ENCODE data around the gene HEG1.

Gene HEG1

DNA sequence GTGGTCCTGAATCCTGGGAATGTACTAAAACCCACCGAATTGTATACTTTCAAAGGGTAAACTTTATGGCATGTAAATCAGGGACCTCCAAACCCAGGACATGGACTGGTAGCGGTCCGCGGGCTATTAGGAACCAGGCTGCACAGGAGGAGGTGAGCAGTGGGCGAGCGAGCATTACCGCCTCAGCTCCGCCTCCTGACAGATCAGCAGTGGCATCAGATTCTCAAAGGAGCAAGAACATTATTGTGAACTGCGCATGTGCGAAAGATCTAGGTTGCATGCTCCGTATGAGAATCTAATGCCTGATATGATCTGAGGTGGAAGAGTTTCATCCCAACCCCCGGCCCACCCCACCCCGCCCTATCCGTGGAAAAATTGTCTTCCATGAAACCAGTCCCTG lies 22.2 kb downstream of the HEG1 start:
- POLR2A ChIA-PET = no interaction called here
- DNase-seq (ENCODE audit: extremely low spot score) = no peak
- CTCF ChIA-PET = interaction anchor here (1.5 to 2.1 kb wide), 2 partner anchors 10 to 12 kb away, joined by 4 to 9 read pairs; no protein-coding TSS in a partner anchor
- TF ChIP-seq, protein P1, sequence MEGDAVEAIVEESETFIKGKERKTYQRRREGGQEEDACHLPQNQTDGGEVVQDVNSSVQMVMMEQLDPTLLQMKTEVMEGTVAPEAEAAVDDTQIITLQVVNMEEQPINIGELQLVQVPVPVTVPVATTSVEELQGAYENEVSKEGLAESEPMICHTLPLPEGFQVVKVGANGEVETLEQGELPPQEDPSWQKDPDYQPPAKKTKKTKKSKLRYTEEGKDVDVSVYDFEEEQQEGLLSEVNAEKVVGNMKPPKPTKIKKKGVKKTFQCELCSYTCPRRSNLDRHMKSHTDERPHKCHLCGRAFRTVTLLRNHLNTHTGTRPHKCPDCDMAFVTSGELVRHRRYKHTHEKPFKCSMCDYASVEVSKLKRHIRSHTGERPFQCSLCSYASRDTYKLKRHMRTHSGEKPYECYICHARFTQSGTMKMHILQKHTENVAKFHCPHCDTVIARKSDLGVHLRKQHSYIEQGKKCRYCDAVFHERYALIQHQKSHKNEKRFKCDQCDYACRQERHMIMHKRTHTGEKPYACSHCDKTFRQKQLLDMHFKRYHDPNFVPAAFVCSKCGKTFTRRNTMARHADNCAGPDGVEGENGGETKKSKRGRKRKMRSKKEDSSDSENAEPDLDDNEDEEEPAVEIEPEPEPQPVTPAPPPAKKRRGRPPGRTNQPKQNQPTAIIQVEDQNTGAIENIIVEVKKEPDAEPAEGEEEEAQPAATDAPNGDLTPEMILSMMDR (IDR thresholded peaks at IDR 0.05; ENCODE audit: control extremely low read depth, extremely low read depth, low read depth, missing control alignments) = no peak

DNA sequence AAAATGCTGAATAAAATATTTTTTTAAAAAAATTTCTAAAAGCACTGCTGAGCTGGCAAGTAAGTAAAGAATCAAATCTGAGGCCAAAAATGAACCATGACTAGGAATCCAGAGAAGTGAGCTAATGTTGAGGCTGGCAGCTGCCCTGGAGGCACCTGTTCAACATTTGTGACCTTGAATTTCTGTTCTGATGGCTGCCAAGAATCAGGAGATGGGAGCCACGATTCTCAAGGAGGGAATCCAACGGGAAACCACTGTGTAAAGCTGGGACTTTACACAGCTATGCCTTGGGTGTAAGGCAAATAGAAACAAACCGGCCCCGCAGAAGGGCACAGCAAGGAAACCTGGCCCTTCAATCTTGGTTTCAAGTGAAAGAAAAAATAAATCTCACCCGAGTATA lies 22.7 kb downstream of the HEG1 start:
- POLR2A ChIA-PET = no interaction called here
- TF ChIP-seq, protein P1 (IDR thresholded peaks at IDR 0.05; ENCODE audit: control extremely low read depth, extremely low read depth, low read depth, missing control alignments) = no peak
- no peak for DNase-seq (ENCODE audit: extremely low spot score)
- CTCF ChIA-PET = interaction anchor here (0.9 to 2.1 kb wide), 4 partner anchors 9 to 406 kb away, joined by 3 to 9 read pairs (median 4); no protein-coding TSS in a partner anchor

DNA sequence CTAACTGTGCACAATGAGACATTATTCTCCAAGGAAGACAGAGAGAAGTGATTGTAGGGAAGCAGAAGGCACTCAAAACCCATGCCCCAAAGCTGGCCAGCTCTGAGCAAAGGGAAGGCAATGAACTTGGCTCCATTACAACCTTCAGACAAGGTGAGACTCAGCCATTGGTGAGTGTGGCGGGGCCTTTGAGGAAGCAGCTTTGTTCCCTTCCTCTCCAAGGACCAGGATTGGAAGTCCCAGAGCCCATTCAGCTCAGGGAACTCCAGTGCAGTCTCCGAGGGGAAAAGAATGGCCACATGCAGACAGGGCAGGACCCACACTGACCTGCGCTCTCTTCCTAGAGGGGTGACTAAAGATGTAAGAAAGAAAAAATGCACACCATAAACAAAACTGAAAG lies 23.1 kb downstream of the HEG1 start:
- ChIA-PET CTCF (interaction anchor here (0.9 to 2.1 kb wide), 5 partner anchors 9 to 406 kb away, joined by 3 to 9 read pairs (median 3); no protein-coding TSS in a partner anchor), POLR2A (no interaction called here)
- DNase-seq (ENCODE audit: extremely low spot score) = no peak
- TF ChIP-seq, protein P1 (IDR thresholded peaks at IDR 0.05; ENCODE audit: control extremely low read depth, extremely low read depth, low read depth, missing control alignments) = no peak

DNA sequence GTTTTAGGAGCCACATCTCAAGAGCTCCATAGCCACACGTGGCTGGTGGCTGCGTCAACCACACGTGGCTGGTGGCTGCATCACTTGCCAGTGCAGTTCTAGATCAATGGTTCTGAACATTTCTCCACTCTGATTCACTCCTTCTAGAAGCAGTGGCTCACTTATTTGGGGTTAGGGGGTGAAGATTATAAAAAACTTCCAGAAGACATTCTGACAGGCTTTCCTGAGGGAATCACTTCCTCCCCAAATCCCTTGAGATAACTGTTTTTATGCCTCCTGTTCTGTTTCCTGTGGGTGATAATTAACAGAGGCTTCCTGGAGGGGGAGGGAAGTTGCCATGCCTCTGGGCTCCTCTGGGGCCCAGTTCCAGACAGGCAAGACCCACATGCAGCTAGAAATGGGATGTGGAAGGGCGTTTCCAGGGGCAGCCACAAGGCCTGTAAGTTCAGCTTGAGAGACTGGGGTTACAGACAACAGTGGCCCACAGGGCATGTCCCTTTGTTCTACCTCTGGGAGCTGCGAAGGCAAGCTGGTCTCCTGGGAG lies 23.6 kb downstream of the HEG1 start:
- ChIA-PET POLR2A (no interaction called here), CTCF (interaction anchor here (0.9 to 2.1 kb wide), 6 partner anchors 8 to 406 kb away, joined by 3 to 9 read pairs (median 3); no protein-coding TSS in a partner anchor)
- DNase-seq (ENCODE audit: extremely low spot score) = no peak

DNA sequence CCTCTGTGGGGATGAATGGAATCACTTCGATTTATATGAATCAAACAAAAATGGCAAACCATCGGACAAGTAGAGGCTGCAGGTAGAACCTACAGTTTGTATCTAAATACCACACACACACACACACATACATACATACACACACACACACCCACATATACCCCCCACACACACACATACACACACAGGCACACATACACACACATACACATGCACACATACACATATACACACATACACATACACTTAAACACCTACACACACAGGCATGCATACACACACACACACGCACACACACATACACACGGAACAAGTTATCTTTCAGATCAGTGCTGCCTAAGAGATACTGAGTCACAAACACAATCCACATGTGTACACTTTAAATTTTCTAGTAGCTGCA lies 24.3 kb downstream of the HEG1 start:
- TF ChIP-seq, protein P1 (IDR thresholded peaks at IDR 0.05; ENCODE audit: control extremely low read depth, extremely low read depth, low read depth, missing control alignments) = no peak
- ChIA-PET CTCF (interaction anchor here (1.2 to 2.1 kb wide), 2 partner anchors 10 to 66 kb away, joined by 3 to 9 read pairs; no protein-coding TSS in a partner anchor), POLR2A (no interaction called here)
- DNase-seq (ENCODE audit: extremely low spot score) = no peak

More for the DNA sequence above, 23.6 kb downstream of the HEG1 start:
- TF ChIP-seq, protein P1 (IDR thresholded peaks at IDR 0.05; ENCODE audit: control extremely low read depth, extremely low read depth, low read depth, missing control alignments) = no peak

DNA sequence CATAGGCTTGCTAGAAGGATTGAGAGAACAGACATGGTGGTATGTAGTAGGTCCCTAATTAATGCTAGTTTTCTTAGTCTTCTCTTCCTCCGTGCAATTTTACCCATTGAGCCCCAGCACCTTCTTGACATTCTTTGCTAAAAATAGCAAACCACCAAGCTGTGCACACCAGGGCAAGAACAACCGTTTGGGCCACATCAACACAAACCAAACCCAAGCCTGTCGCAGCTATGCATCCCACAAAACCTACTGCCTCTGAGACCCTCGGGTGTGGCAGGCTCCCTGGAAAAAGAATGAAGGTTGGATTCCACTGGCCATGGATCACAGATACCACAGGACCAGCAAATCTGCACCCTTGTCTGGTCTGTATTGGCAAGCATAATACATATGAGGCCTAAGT lies 27.1 kb downstream of the HEG1 start:
- CTCF ChIA-PET = interaction anchor here (0.9 kb wide), 1 partner anchor 12 kb away, joined by 3 read pairs; no protein-coding TSS in a partner anchor
- no peak for DNase-seq (ENCODE audit: extremely low spot score)
- TF ChIP-seq, protein P1 (IDR thresholded peaks at IDR 0.05; ENCODE audit: control extremely low read depth, extremely low read depth, low read depth, missing control alignments) = no peak
- POLR2A ChIA-PET = no interaction called here

Data from GM10248 (cell line).